Measurements from ENCODE around the gene TBL1XR1.
"Not testable (repeated sequence)": the region's sequence is repeated elsewhere in the genome, so short reads cannot be mapped to it uniquely, and the experiment has no call there.

Gene TBL1XR1

DNA sequence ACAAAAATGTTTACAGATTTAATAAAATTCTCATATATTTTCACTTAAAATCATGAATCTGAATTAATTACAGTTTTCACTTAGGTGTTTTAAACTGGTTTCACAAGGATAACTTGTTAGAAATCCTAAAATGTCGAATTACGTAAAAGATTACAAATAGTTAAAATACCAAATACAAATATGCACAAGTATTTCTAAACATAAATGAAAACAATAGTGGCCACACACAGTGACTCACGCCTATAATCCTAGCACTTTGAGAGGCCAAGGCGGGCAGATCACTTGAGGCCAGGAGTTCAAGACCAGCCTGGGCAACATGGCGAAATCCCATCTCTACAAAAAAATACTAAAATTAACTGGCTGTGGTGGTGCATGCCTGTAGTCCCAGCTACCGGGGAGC is 10.9 kb upstream of the TBL1XR1 start:
- no peak for DNase-seq

DNA sequence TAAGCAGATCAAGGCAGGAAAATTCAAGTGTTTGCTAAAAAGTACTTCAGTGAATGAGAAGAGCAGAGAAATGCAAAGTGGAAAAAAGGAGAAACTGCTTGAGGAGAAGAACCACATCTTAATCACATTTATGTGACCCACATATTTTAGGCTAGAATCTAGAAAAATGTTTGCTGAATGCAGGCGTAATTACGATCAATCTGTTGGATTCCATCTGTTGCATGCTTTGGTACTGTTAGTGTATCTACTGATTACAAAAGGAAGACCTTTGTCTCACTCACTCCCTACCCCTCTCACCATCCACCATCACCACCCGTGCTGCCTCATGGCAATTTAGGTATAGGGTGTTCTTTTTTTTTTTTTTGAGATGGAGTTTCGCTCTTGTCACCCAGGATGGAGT is 9.7 kb upstream of the TBL1XR1 start:
- DNase-seq, result no peak

- no peak for DNase-seq
Measured at GRCh38 chr3:177203689-177204395, 6.6 kb upstream of the TBL1XR1 start.

DNA sequence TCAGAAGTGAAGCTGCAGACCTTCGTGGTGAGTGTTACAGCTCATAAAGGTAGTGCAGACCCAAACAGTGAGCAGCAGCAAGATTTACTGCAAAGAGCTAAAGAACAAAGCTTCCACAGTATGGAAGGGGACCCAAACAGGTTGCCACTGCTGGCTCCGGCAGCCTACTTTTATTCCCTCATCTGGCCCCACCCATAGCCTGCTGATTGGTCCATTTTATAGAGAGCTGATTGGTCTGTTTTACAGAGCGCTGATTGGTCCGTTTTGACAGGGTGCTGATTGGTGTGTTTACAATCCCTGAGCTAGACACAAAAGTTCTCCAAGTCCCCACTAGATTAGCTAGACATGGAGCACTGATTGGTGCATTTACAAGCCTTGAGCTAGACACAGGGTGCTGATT is 5.7 kb upstream of the TBL1XR1 start:
- DNase-seq, result not testable (repeated sequence)

DNA sequence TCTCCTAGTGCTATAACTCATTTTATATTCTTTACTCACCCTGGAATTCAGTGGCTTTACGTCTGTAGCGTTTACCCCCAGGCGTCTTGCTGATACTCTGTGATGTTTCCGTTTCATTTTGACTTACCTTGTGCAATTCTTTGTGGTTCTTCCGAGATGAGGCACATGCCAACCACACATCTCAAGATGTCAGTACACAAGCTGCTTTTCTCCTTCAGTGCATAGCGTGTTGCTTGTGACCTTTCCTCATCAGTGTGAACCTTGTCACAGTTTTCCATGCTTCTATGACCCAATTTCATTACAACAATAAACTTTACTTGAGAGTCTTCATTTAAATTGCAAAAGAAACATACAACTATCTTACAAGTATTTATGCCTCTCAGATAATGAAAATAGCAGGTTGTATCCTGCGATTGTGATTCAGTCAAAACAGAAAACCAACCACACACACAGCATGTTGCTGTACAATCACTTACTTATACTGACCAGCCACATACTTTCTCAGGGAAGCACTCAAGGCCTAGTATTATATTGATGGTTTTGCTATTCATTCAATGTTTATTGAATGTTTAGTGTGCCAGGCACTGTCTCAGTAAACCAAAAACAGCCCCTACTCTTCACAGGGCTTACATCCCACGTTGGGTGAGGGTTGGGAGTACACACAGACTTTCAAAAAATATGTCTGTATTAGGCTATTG is 4.6 kb upstream of the TBL1XR1 start:
- DNase-seq, result peak in 3 of 4 experiments; percentile 16 to 22 (median 18)

DNA sequence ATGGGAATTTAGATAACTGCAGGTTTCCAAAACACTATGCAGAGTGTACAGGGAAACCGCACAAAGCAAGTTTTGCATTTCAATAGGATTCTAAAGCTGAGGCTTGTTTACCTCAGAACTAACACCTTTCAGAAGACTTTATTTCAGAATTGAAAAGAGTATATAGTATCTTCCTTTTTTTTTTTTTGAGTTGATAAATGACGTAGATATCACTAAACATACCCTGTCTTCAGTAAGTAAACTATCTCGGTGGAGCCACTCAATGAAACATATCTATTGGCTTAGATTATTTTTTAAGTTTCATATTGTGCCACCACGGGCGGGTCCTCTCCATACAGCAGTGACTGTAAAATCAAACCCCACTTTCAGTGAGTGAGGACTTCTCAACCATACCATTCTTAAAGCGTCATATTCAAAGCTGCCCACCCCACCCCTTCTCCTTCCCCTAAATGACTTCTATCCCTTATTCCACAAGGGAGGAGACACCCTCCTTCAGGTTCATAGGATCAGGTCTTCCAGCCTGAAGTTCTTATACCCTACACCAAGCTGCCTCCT is 2.0 kb upstream of the TBL1XR1 start:
- DNase-seq, result no peak

- DNase-seq, result peak in 3 of 4 experiments; percentile 30 to 58 (median 52)
Measured at GRCh38 chr3:177197727-177198460, 612 bp upstream of the TBL1XR1 start.

DNA sequence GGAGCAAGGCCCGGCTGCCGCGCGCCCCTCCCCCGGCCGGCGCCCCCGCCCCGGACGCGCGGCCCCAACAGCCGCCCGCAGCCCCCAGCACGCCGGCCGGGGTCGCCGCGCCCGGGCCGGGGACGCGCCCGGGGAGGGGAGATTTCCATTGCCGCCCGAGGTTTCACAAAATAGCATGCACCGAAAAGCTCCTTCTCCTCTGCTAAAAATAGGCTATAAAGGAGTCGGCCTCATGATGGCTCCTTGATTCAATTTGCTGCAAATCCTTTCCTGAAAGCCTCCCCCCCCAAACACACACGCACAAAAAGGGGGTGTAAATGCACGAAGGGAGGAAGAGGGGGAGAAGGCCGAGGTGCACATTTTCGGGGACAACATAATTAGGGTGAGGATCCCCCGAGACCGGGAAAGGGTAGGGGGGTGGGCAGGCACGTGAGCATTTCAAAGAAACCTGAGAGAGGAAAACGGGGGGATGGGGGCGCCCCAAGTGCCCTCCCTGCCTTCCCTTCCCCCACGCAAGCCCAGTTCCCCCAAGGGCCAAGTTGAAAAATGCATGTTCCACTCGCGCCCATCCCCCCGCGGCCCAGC is 734 bp downstream of the TBL1XR1 start:
- peak in 2 of 4 experiments; percentile 29 to 43 for DNase-seq

GRCh38 chr3:177196008-177196455 is 1.2 kb downstream of the TBL1XR1 start:
- no peak for DNase-seq

DNA sequence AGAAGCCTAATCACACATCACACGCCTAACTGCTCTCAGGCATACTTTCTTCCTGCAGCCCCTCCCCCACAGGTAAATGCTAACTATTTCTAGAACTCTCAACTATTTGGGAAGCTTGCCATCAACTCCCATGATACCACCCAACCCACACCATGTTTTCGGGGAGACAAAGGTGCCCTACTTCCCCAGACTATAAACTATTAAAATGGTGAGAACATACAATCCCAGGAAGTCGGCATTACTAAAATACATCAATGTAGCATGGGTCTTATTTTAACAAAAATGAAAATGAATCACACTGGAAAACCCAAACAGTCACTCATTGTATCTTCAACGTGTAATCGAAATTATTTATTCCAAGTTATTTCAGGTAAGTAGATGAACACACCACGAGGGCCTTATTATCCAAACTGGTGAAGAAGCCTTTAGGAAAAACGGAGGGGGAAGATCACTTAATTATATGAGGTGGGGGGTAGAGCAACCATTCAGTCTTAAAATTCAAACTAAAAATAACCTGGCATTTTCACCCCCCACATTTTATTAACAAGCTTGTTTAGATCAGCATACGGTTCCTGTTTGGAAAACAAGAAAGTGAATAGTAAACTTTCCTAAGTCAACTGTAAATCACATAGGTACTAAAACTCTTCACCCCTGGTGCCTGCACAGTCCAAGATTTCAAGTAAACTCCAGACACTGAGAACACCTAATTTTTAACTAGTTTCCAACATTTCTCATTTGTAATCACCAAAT is 1.9 kb downstream of the TBL1XR1 start:
- no peak for DNase-seq

GRCh38 chr3:177194299-177194698 is 3.0 kb downstream of the TBL1XR1 start:
- DNase-seq, result no peak

GRCh38 chr3:177193688-177194268 is 3.5 kb downstream of the TBL1XR1 start:
- DNase-seq, result no peak

GRCh38 chr3:177193275-177193674 is 4.0 kb downstream of the TBL1XR1 start:
- DNase-seq, result not testable (repeated sequence)

GRCh38 chr3:177190756-177191681 is 6.3 kb downstream of the TBL1XR1 start:
- no peak for DNase-seq

GRCh38 chr3:177190184-177190583 is 7.1 kb downstream of the TBL1XR1 start:
- not testable (repeated sequence) for DNase-seq

GRCh38 chr3:177188325-177188724 is 9.0 kb downstream of the TBL1XR1 start:
- DNase-seq, result not testable (repeated sequence)

DNA sequence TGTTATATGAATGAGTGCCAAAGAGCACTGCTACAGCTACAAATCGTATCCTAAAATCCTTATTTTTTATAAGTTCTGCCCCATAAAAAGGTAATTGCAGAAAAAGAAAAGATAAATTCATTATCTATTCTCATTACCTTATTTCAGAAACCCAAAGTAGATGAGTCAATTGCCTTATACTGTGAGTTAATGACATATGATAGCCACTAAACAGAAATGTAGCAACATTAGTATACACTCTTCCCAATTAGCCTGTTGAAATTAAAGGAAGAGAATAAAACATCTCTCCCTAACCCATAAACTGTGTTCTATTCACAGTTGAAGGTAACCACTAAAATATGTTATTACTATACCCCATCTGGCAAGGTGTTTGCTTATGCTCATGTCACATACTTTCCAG is 11.0 kb downstream of the TBL1XR1 start:
- no peak for DNase-seq

- no peak for DNase-seq
Measured at GRCh38 chr3:177185035-177185574, 12.2 kb downstream of the TBL1XR1 start.

- DNase-seq, result not testable (repeated sequence)
Measured at GRCh38 chr3:177184602-177185001, 12.7 kb downstream of the TBL1XR1 start.

- DNase-seq, result no peak
Measured at GRCh38 chr3:177182352-177182751, 14.9 kb downstream of the TBL1XR1 start.

Measured in activated CD4-positive, CD25-positive, alpha-beta regulatory T cell (primary cell).